ENCODE data around the gene NEDD8.

- TF ChIP-seq HDGF (IDR thresholded peaks at IDR 0.05; ENCODE audit: borderline replicate concordance) (no peak), PKNOX1 (IDR thresholded peaks at IDR 0.05) (no peak), NFRKB (IDR thresholded peaks at IDR 0.05) (no peak), L3MBTL2 (conservative IDR thresholded peaks at IDR 0.05) (no peak), LEF1 (IDR thresholded peaks at IDR 0.05; ENCODE audit: borderline replicate concordance) (no peak), FOXM1 (IDR thresholded peaks at IDR 0.05; ENCODE audit: borderline replicate concordance) (no peak), FOXA1 (IDR thresholded peaks at IDR 0.05) (no peak), SP1 (IDR thresholded peaks at IDR 0.05) (no peak), SUZ12 (IDR thresholded peaks at IDR 0.05) (no peak)
Observed at GRCh38 chr14:24253936-24254335, 21.8 kb upstream of the NEDD8 start.
